WTC11 (cell line): ENCODE results near the gene TXN. TPM values are rescaled to one million over a fixed set of nuclear protein-coding genes. Genes with fewer than 3 reads are reported as not detected.
A peak's percentile ranks its signal among the peaks of the same experiment; 100 is the strongest.

Source experiments
- ATAC-seq: fragments of 200-7000 bp; cut with Tn5 transposase; 2 replicates; pipeline ENCODE4 v1.10.0; 2021; ENCODE audit warnings: mild to moderate bottlenecking, moderate library complexity
- CTCF ChIA-PET: fragments of 300-600 bp; sonication (Branson Sonifier 250); formaldehyde crosslinking; loops from one replicate; lab custom pipeline; 2021; ENCODE audit warnings: antibody characterized with exemption; lab: Charles Lee
- POLR2A ChIA-PET: fragments of 350-600 bp; sonication (Branson Sonifier 250); formaldehyde crosslinking; loops from one replicate; lab custom pipeline; 2021; ENCODE audit warnings: antibody characterized with exemption; lab: Charles Lee
- DNase-seq: peaks from one replicate; pipeline ENCODE4 v3.0.0; 2021; ENCODE audit warnings: low spot score
- H3K27ac Mint-ChIP-seq: 2 replicates; pipeline ENCODE4 v1.8.0; 2021; ENCODE audit warnings: mixed read lengths
- H3K27me3 Mint-ChIP-seq: 2 replicates; pipeline ENCODE4 v1.8.0; 2021; ENCODE audit warnings: low read depth, mild to moderate bottlenecking, moderate library complexity, mixed read lengths
- H3K36me3 Mint-ChIP-seq: 2 replicates; pipeline ENCODE4 v1.8.0; 2021; ENCODE audit warnings: mixed read lengths
- H3K4me1 Mint-ChIP-seq: 2 replicates; pipeline ENCODE4 v1.8.0; 2022; ENCODE audit warnings: mixed read lengths
- H3K4me3 Mint-ChIP-seq: 2 replicates; pipeline ENCODE4 v1.8.0; 2021; ENCODE audit warnings: mild to moderate bottlenecking, moderate library complexity, mixed read lengths
- H3K9me3 Mint-ChIP-seq: 2 replicates; pipeline ENCODE4 v1.8.0; 2021; ENCODE audit warnings: mixed read lengths
- ATF1 ChIP-seq: sonication (generic); formaldehyde crosslinking; IDR thresholded peaks from 2 replicates; pipeline ENCODE4 v1.8.1; 2023; ENCODE audit warnings: mild to moderate bottlenecking, moderate library complexity, missing genetic modification reagents
- EMX1 ChIP-seq: fragments of 250-450 bp; sonication (Bioruptor Pico); IDR thresholded peaks from 2 replicates; pipeline ENCODE4 v1.8.0; 2021; ENCODE audit warnings: mild to moderate bottlenecking
- ESRRA ChIP-seq: sonication (generic); formaldehyde crosslinking; IDR thresholded peaks from 2 replicates; pipeline ENCODE4 v1.8.1; 2022; ENCODE audit warnings: mild to moderate bottlenecking, missing genetic modification reagents, borderline replicate concordance
- JAZF1 ChIP-seq: fragments of 250-450 bp; sonication (Bioruptor Pico); IDR thresholded peaks from 2 replicates; pipeline ENCODE4 v1.9.0; 2021; ENCODE audit warnings: moderate library complexity, mild to moderate bottlenecking, inconsistent platforms
- PRRX2 ChIP-seq: fragments of 250-450 bp; sonication (Bioruptor Pico); IDR thresholded peaks from 2 replicates; pipeline ENCODE4 v1.8.0; 2021; ENCODE audit warnings: mild to moderate bottlenecking
- SMAD3 ChIP-seq: sonication (generic); formaldehyde crosslinking; IDR thresholded peaks from 2 replicates; pipeline ENCODE4 v1.8.0; 2022; ENCODE audit warnings: missing genetic modification reagents, mild to moderate bottlenecking, borderline replicate concordance
- TCF7 ChIP-seq: sonication (generic); formaldehyde crosslinking; IDR thresholded peaks from 2 replicates; pipeline ENCODE4 v1.8.0; 2022; ENCODE audit warnings: mild to moderate bottlenecking, low read depth, missing genetic modification reagents, moderate library complexity
- TEAD1 ChIP-seq: sonication (generic); formaldehyde crosslinking; IDR thresholded peaks from 2 replicates; pipeline ENCODE4 v1.8.0; 2022; ENCODE audit warnings: mild to moderate bottlenecking, missing genetic modification reagents
- ZNF423 ChIP-seq: fragments of 250-450 bp; sonication (Bioruptor Pico); IDR thresholded peaks from 2 replicates; pipeline ENCODE4 v2.1.2; 2022; ENCODE audit warnings: mild to moderate bottlenecking, moderate library complexity
- total RNA-seq: library from RNA; stranded (reverse); gene quantifications from 3 replicates; pipeline ENCODE4 v1.2.3, GENCODE V29; 2021
- TF ChIP-seq, protein P1 (sequence below): fragments of 250-450 bp; sonication (Bioruptor Pico); conservative IDR thresholded peaks from 2 replicates; pipeline ENCODE4 v1.9.0; 2021; ENCODE audit warnings: mild to moderate bottlenecking
- TF ChIP-seq, protein P2 (sequence below): sonication (generic); formaldehyde crosslinking; IDR thresholded peaks from 2 replicates; pipeline ENCODE4 v1.8.0; 2022; ENCODE audit warnings: mild to moderate bottlenecking, missing genetic modification reagents
- TF ChIP-seq, protein P3 (sequence below): sonication (generic); formaldehyde crosslinking; IDR thresholded peaks from 2 replicates; pipeline ENCODE4 v1.8.1; 2023; ENCODE audit warnings: mild to moderate bottlenecking, missing genetic modification reagents
- TF ChIP-seq, protein P4 (sequence below): fragments of 250-450 bp; sonication (Bioruptor Pico); IDR thresholded peaks from 2 replicates; pipeline ENCODE4 v1.8.0; 2021; ENCODE audit warnings: mild to moderate bottlenecking
- TF ChIP-seq, protein P5 (sequence below): sonication (generic); formaldehyde crosslinking; IDR thresholded peaks from 2 replicates; pipeline ENCODE4 v1.8.1; 2023; ENCODE audit warnings: mild to moderate bottlenecking, missing genetic modification reagents
- TF ChIP-seq, protein P6 (sequence below): sonication (generic); formaldehyde crosslinking; conservative IDR thresholded peaks from 2 replicates; pipeline ENCODE4 v1.8.1; 2023; ENCODE audit warnings: mild to moderate bottlenecking, low read depth, missing genetic modification reagents, moderate library complexity

TXN gene
- total RNA-seq, 1 experiment from 2014 or later: 245 TPM

DNA sequence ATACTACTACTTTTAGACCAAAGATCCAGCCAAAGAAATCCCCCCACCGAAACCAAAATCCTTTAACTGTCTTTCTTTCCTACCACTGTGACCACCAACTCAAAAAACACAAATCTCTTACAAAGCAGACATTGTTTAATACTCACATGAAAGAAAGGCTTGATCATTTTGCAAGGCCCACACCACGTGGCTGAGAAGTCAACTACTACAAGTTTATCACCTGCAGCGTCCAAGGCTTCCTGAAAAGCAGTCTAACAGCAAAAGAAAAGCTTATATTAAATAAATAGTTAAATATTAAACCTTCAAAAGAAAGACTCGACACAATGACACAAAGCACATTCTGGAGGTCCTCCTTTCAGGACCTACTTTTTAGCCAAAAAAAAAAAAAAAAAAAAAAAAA lies 5.1 kb downstream of the TXN start (continued):
- TF ChIP-seq, protein P1, sequence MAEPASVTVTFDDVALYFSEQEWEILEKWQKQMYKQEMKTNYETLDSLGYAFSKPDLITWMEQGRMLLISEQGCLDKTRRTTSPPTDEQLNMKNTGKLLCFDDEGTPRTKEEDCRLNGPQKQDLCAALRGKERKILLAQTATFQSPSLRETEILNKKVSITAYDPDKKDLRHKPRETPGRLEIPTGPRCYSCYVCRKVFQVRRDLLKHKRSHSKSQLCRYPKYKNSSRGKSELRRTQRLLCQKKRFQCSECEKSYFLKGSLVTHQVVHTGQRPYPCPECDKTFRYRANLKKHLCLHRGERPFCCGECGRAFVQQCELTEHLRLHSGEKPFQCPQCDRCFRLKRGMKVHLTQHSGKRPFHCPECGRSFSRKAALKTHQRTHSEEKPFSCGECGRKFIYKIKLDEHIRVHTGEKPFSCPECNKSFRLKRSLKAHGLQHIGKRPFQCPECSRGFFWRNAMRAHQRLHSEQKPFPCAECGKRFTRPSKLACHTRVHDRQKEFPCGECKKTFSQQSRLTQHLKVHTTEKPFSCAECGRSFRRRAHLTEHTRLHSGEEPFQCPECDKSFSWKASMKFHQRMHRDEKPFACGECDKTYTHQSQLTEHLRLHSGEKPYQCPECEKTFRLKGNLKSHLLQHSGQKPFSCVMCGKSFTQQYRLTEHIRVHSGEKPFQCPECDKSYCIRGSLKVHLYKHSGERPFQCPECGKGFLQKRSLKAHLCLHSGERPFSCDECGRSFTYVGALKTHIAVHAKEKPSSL (CRISPR knock-in tag): no peak
- TF ChIP-seq ESRRA (CRISPR knock-in tag) (no peak), TCF7 (CRISPR knock-in tag) (no peak), JAZF1 (CRISPR knock-in tag) (no peak), EMX1 (CRISPR knock-in tag) (no peak), SMAD3 (CRISPR knock-in tag) (no peak), TEAD1 (CRISPR knock-in tag) (no peak), ZNF423 (CRISPR knock-in tag) (no peak)
- TF ChIP-seq, protein P2, sequence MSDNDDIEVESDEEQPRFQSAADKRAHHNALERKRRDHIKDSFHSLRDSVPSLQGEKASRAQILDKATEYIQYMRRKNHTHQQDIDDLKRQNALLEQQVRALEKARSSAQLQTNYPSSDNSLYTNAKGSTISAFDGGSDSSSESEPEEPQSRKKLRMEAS (CRISPR knock-in tag): no peak
- TF ChIP-seq, protein P3, sequence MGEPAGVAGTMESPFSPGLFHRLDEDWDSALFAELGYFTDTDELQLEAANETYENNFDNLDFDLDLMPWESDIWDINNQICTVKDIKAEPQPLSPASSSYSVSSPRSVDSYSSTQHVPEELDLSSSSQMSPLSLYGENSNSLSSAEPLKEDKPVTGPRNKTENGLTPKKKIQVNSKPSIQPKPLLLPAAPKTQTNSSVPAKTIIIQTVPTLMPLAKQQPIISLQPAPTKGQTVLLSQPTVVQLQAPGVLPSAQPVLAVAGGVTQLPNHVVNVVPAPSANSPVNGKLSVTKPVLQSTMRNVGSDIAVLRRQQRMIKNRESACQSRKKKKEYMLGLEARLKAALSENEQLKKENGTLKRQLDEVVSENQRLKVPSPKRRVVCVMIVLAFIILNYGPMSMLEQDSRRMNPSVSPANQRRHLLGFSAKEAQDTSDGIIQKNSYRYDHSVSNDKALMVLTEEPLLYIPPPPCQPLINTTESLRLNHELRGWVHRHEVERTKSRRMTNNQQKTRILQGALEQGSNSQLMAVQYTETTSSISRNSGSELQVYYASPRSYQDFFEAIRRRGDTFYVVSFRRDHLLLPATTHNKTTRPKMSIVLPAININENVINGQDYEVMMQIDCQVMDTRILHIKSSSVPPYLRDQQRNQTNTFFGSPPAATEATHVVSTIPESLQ (CRISPR knock-in tag): no peak

DNA sequence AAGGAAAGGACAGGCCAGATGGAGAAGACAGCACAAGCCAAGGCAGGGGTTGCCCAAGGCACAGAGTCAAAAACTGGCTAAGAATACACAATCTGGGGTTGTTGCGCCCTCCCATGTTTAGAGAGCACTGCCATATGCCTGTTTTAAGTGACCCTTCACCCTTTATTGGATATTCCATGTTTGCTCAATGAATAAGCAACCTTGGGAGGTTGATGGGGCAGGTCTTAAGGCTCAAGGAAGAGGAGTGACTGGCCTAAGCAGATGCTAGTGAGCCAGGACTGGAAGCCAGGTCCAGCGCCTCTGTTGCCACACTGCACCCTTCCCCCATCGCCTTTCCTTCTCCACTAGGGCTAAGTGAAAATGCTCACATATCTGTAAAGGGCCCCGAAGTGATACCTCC lies 6.7 kb downstream of the TXN start:
- CTCF ChIA-PET: no interaction called here

More for the DNA sequence above, 6.7 kb downstream of the TXN start:
- H3K9me3 Mint-ChIP-seq: no peaks in the 10 kb centered on the region
- ATAC-seq: peak; percentile 50
- peaks cover 26% of the 10 kb centered on the region for H3K36me3 Mint-ChIP-seq
- no peak overlapping the region for H3K27ac Mint-ChIP-seq
- no peak for DNase-seq
- no peaks in the 10 kb centered on the region for H3K27me3 Mint-ChIP-seq
- H3K4me1 Mint-ChIP-seq: peaks cover 24% of the 10 kb centered on the region
- H3K4me3 Mint-ChIP-seq: no peak overlapping the region
- POLR2A ChIA-PET: no interaction called here
- TF ChIP-seq, protein P4, sequence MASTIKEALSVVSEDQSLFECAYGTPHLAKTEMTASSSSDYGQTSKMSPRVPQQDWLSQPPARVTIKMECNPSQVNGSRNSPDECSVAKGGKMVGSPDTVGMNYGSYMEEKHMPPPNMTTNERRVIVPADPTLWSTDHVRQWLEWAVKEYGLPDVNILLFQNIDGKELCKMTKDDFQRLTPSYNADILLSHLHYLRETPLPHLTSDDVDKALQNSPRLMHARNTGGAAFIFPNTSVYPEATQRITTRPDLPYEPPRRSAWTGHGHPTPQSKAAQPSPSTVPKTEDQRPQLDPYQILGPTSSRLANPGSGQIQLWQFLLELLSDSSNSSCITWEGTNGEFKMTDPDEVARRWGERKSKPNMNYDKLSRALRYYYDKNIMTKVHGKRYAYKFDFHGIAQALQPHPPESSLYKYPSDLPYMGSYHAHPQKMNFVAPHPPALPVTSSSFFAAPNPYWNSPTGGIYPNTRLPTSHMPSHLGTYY (CRISPR knock-in tag): no peak
- TF ChIP-seq, protein P5, sequence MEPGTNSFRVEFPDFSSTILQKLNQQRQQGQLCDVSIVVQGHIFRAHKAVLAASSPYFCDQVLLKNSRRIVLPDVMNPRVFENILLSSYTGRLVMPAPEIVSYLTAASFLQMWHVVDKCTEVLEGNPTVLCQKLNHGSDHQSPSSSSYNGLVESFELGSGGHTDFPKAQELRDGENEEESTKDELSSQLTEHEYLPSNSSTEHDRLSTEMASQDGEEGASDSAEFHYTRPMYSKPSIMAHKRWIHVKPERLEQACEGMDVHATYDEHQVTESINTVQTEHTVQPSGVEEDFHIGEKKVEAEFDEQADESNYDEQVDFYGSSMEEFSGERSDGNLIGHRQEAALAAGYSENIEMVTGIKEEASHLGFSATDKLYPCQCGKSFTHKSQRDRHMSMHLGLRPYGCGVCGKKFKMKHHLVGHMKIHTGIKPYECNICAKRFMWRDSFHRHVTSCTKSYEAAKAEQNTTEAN (CRISPR knock-in tag): no peak
- TF ChIP-seq PRRX2 (CRISPR knock-in tag) (no peak), ZNF423 (CRISPR knock-in tag) (no peak), ATF1 (no peak)
- TF ChIP-seq, protein P6, sequence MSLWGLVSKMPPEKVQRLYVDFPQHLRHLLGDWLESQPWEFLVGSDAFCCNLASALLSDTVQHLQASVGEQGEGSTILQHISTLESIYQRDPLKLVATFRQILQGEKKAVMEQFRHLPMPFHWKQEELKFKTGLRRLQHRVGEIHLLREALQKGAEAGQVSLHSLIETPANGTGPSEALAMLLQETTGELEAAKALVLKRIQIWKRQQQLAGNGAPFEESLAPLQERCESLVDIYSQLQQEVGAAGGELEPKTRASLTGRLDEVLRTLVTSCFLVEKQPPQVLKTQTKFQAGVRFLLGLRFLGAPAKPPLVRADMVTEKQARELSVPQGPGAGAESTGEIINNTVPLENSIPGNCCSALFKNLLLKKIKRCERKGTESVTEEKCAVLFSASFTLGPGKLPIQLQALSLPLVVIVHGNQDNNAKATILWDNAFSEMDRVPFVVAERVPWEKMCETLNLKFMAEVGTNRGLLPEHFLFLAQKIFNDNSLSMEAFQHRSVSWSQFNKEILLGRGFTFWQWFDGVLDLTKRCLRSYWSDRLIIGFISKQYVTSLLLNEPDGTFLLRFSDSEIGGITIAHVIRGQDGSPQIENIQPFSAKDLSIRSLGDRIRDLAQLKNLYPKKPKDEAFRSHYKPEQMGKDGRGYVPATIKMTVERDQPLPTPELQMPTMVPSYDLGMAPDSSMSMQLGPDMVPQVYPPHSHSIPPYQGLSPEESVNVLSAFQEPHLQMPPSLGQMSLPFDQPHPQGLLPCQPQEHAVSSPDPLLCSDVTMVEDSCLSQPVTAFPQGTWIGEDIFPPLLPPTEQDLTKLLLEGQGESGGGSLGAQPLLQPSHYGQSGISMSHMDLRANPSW (CRISPR knock-in tag): no peak
- TF ChIP-seq, protein P1 (CRISPR knock-in tag): no peak
- TF ChIP-seq, all 79 proteins: peak for 0
